Activated CD4-positive, CD25-positive, alpha-beta regulatory T cell (primary cell): ENCODE data around the gene EPHB2.
"Not testable (repeated sequence)": the region's sequence is repeated elsewhere in the genome, so short reads cannot be mapped to it uniquely, and the experiment has no call there.

Source experiments
- DNase-seq, 4 experiments: peaks; one replicate each; lab custom pipeline; 2025; lab: John Stamatoyannopoulos, UW

EPHB2 gene

GRCh38 chr1:22819361-22819760 is 108.7 kb downstream of the EPHB2 start:
- DNase-seq = no peak

DNA sequence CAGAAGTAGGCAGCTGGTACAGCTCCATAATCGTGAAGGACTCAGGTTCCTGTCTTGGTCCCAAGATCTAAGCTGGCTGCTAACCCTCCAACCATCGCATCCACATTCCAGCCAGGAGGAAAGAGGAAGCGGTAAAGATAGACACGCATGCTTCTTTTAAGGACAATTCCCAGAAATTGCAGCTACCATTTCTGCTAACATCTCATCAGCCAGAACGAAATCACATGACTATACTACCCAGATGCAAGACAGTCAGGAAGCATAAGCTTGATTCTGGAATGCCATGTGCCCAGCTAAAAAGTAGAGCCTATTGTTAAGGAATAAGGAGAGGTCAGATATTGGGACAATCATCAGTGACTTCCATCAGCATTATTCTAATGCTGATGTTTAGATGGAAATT is 110.4 kb downstream of the EPHB2 start:
- DNase-seq = no peak

DNA sequence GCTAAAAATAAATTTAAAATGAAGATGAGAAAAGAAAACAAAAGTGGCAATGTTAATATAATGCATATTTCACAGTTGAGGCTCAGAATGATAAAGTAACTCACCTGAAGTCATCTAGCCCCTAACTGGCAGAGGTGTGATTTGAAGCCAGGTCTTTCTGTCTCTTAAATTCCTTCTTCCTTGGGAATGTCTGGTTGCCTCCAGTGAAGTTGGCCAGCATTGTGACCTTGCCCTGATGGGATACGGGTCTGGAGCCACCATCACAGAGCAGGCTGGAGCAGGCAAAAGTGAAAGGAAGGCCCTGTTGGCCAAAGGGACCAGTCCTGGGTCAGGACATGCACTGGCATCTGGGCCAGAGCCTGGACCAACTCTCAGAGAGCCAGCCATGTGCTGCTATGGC is 111.7 kb downstream of the EPHB2 start:
- no peak for DNase-seq

GRCh38 chr1:22824466-22824865 is 113.8 kb downstream of the EPHB2 start:
- no peak for DNase-seq

- no peak for DNase-seq
These were observed 114.3 kb downstream of the EPHB2 start for GRCh38 chr1:22824975-22825374.

GRCh38 chr1:22825486-22826189 is 115.0 kb downstream of the EPHB2 start:
- no peak for DNase-seq

DNA sequence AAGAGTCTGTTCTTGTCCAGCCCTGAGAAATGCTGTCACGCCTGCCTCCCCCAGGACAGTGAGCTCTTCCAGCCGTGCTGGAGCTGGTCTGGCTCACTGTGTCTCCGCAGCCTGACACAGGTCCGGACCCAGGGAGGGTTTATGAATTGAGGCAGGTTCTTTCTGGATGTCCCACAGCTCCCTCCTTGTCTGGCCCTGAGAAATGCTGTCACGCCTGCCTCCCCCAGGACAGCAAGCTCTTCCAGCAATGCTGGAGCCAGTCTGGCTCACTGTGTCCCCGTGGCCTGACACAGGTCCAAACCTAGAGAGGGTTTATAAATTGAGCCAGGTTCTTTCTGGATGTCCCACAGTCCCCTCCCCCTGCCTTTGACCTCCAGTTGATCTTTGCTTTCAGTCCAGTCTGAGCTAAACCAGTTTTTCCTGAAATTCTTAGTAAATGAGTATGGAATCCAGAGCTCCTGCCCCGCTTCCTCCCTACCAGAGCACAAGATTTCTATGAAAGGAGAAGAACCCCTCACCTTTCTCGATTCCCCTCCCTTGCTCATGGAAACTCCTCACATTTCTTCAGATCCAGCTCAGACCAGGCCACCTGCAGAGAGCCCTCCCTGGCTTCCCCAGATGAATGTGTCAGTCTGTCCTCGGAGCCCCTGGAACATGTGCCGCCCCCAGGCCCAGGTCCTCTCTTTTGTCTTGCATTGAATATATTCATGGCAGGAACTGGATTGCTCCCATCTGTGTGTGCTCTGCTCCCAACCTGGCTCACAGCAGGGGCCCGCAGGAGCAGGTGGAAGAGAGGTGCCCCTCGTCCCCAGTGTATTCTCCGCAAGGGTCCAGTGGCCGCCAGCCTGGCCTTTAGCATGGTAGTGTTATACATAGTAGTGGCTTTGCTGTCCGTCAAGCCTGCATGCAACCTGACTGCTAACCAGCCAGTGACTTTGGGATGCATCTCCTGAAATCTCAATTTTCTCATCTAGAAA is 116.3 kb downstream of the EPHB2 start:
- DNase-seq = no peak

DNA sequence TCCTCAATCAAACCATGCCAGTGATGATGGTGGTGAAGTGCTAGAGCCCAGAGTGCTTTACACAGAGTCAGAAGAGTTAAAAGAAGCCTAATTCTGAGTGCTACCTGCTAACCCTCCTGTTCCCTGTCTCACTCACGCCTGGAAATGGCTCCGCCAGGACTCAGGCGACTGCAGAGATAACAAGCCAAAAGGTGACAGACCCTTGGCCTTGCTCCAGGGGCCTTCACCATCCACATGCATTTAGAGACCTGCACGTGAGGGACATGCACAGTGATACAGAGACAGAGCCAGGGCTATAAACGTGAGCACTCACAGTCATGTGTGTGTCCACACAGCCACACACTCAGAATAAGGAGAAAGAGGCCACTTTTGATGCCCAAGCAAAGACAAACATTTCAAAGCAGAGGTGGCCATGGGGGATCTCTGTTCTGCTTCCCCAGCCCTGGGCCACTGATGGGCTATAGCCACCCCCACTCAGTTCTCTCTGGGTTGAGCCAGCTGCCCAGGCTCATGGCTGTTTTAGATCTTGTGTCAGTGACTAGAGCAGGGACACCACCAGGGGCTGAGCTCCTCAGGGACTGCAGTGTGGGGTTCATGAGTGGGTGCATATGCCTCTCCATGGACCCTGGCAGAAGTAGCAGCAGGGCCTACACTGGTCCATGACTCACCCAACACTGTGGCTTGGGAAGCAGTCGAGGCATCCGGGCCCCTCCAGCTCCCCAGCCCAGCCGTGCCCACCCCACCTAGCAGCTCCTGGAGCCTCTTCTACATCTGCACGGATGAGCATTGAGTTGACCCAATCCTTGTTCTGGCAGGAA is 117.2 kb downstream of the EPHB2 start:
- no peak for DNase-seq

- DNase-seq = no peak
These were observed 118.1 kb downstream of the EPHB2 start for GRCh38 chr1:22828484-22829308.

DNA sequence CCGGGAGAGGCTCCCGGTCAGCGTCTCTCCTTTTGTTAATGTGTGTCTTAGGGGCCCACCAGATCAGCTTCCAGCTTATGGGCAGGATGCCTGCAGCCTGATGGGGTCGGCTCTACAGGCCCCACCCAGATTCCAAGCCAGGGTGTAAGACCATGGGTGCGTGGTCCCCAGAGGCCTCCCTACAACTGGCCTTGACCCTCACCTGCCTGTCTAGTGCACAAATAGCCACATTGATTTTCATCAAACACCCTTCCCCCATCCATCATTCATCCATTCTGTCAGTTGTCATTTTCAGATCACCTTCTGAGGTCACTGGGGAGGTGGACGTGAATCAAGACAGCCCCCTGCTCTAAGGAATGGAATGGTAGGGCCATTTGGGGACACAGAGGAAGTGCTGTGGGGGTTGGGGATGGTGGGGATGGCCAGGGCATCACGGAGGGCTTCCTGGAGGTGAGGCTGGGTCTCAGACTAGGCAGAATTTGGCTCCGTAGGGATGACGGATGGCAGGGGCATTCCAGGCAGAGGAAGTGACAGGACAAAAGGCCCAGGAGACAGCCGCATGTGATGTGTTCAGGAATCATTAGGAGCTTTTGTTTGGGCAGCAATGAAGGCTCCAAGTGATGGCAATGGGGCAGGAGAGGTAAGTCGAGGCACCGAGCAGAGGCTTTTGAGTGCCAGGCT is 118.8 kb downstream of the EPHB2 start:
- no peak for DNase-seq

DNA sequence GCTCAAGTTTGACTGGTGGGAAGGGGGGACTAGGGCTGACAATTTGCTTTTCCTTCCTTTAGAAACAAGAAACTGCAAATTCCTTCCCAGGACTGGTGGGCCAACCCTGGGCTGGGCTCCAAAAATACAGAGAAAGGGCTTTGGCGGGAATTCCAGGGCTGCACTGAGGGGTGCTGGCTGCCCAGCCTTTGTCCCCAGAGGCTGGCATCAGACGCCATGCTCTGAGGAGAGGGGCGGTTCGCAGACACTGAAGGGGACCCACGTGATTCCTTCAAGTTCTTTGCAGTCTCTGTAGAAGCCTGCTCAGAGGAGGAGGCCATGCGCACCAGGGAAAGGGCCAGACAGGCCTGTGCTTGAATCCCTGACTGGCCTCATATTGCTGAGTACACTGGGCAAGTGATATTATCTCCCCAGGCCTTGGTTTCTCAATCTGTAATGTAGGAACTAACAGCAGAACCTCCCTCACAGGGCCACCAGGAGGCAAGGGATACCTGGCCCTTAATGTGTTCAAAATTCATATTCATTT is 119.5 kb downstream of the EPHB2 start:
- DNase-seq = no peak

DNA sequence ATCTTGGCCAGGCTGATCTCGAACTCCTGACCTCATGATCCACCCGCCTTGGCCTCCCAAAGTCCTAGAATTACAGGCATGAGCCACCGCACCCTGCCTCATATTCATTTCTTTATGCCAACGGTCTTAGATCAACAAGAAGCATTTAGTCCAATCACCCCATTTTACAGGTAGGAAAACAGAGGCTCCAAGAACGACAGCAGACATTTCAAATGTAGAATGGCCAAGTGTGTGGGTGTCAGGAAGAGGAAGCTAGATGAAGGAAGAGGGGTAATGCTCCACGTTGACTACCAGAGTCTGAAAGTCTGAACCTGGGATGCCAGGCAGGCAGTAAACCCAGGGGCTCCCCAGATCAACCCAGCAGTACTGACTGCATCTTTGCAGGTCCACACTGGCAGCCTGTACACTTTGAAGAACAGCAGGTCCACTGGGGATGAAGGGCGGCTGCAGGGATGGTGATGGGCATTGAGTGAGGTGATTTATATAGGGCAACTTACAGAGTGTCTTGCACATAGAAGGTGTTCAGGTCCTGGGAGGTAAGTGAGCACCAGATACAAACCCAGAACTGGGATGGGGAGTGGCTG is 120.2 kb downstream of the EPHB2 start:
- no peak for DNase-seq

DNA sequence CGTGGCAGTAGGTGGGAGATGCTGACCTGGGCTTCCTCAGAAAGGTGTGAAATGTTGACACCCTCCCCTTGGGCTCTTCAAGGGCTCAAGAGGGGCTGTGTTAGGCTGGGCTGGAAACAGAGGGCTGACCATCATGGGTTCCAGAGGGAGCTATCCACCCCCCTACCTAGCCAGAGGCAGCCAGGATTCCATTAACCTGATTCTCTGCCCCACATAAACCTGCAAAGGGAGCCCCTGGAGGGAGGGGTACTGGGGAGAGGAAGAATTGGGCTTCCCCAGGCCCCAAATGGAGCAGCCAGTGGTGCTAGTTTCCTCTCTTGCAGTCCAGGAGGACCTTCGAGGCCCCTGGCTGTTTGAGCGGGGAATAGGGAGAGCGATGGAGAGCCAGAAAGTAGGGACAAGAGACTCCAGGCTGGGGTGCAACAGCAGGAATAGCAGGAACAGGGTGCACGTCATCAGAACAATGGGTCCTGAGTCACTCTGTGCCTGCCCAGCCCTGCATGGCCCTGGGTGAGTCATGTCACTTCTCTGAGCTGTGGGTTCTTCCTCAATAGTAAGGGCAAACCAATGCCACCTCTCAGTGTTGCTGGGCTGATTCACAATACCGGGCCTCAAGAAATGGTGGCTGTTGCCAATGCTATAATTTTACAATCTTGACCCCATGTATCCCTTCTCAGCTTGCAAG is 121.2 kb downstream of the EPHB2 start:
- DNase-seq = no peak

GRCh38 chr1:22832414-22832786 is 121.8 kb downstream of the EPHB2 start:
- no peak for DNase-seq

GRCh38 chr1:22833699-22834098 is 123.1 kb downstream of the EPHB2 start:
- no peak for DNase-seq

DNA sequence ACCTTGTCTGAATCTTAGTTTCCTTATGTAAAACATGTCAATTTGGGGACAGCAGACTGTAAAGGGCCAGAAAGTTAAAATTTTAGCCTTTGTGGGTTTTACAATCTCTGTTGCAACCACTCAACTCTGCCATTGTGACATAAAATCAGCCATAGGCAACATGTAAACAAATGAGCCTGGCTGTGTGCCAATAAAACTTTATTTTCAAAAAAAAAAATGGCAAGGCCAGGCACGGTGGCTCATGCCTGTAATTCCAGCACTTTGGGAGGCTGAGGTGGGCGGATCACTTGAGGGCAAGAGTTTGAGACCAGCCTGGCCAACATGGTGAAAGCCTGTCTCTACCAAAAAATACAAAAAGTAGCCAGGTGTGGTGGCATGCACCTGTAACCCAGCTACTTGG is 123.8 kb downstream of the EPHB2 start:
- DNase-seq = not testable (repeated sequence)

DNA sequence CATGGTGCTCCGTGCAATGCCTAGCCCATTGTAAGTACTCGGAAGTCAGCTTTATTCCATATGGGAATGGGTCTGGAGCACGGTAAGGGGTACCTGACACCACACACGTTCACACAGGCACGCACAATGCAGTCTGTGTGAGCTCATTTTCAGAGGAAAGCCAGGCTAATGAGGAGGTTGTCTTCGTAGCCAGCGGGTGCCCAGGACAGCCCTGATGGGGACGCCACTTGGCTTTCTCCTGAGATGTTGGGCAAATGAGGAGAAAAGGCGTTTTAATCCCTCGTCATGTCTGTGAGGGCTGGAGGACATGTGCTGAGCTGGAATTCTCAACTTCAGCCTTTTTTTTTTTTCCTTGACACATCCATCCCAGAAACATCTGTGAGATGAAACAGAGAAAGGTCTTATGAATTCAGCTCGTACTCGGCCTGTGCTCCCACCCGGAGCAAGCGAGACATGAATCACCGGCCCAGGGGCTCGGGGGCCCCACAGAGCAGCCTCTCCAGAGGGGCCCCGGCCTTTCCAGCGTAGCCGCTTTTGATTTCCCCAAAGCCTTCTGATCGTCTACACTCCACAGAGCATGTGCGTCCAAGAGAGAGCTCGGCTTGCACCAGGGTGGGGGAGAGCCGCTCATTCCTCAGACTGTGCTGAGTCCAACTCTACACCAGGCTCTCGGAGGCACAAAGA is 125.1 kb downstream of the EPHB2 start:
- no peak for DNase-seq

DNA sequence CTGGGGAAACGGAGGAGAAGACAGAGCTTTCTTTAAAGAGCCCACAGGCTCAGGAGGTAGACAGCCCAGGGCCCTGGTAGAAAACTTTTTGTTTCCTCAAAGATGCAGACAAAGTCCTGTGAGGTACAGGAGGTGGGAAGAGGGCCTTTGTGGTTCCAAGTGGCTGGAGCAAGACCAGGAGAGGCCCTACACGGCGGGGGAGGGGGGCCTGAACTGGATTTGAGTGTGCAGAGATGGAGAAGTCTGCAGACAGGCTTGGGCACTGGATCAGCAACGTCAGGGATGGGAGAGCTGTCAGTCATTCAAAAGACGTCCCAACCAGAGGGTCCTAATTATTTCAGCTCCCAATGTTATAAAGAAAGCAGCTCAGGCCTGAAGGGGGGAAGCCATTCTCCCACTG is 126.2 kb downstream of the EPHB2 start:
- DNase-seq = no peak

DNA sequence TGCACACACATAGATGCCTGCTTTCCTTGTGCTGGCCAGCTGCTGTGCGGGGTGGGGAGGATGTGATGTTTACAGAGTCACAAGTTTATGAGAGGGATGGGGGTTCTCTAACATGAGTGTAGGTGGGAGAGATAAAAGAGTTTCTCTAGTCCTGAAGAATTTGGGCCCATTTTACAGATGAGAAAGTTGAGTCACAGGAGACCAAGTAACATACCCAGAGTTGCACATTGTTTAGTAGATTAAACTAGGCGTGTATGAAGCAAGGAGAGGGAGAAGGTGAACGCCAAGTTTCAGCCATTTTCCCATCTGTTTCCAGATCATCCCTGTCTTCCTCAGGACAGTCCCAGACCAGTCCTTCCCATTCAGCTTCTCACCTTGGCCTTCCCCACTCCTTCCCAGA is 126.7 kb downstream of the EPHB2 start:
- no peak for DNase-seq
